VCaP (cell line): ENCODE results near the gene OBP2A.

Experiments
- H3K27ac ChIP-seq: fragments of 450-650 bp; 2 replicates; pipeline ENCODE4 v1.5.1; 2017
- CTCF ChIP-seq: fragments of 450-650 bp; conservative IDR thresholded peaks from 2 replicates; pipeline ENCODE4 v1.5.1; 2017; ENCODE audit warnings: mild to moderate bottlenecking, moderate library complexity

Gene OBP2A

GRCh38 chr9:135582966-135583687 lies 37.2 kb downstream of the OBP2A start:
- no peak overlapping the region for H3K27ac ChIP-seq
- no peak for TF ChIP-seq CTCF

DNA sequence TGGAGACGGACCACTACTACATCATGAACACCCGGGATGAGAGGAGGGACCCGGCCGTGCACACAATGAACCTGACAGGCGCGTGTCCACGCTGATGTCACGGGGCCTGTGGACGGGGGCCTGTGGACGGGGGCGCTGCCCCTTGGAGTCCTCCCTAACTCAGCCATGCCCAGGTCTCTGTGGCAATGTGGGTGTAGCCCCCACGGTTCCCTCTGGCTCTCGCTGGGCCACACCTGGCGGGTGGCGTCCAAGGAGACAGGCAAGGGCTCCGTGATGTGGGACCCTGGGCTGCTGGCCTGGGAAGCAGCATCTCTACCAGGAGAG lies 37.7 kb downstream of the OBP2A start:
- no peak overlapping the region for H3K27ac ChIP-seq
- TF ChIP-seq CTCF: no peak

DNA sequence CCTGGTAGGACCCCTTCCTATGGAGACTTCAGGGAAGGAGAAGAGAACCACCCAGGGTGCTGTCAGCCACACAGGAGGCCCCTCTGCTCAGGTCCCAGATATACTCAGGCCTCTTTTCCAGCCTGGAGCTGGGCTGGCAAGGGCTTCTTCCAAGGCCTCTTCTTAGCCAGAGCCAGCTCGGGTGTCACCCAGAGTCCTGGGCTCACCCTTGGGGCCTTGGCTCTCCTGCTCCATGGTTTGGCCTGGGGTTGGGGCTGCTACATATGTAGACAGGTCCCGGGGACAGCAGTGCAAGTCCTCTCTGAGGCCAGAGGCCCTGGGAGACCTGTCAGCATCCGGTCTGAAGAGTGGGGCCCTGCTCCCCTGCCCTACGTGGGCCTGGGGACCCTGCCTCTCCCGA lies 38.4 kb downstream of the OBP2A start:
- H3K27ac ChIP-seq: no peak overlapping the region
- TF ChIP-seq CTCF: no peak

GRCh38 chr9:135584934-135585333 lies 39.0 kb downstream of the OBP2A start:
- H3K27ac ChIP-seq: no peak overlapping the region
- TF ChIP-seq CTCF: no peak

- H3K27ac ChIP-seq: no peak overlapping the region
- no peak for TF ChIP-seq CTCF
Observed at GRCh38 chr9:135586601-135587109, 40.7 kb downstream of the OBP2A start.

- H3K27ac ChIP-seq: no peak overlapping the region
- no peak for TF ChIP-seq CTCF
Observed at GRCh38 chr9:135587658-135588057, 41.7 kb downstream of the OBP2A start.

- TF ChIP-seq CTCF: no peak
- no peak overlapping the region for H3K27ac ChIP-seq
Observed at GRCh38 chr9:135588371-135588770, 42.4 kb downstream of the OBP2A start.
